GM19395 (cell line): ENCODE data around the gene SLC25A26.
A peak's percentile ranks its signal among the peaks of the same experiment; 100 is the strongest.
"Not testable (repeated sequence)": the region's sequence is repeated elsewhere in the genome, so short reads cannot be mapped to it uniquely, and the experiment has no call there.

Experiments used
- ATAC-seq: cut with Tn5 transposase; IDR thresholded peaks from one replicate; pipeline ENCODE4 v1.9.1; 2021; ENCODE audit warnings: mild to moderate bottlenecking, moderate library complexity; ENCODE audit not compliant: unreplicated experiment

Gene SLC25A26

DNA sequence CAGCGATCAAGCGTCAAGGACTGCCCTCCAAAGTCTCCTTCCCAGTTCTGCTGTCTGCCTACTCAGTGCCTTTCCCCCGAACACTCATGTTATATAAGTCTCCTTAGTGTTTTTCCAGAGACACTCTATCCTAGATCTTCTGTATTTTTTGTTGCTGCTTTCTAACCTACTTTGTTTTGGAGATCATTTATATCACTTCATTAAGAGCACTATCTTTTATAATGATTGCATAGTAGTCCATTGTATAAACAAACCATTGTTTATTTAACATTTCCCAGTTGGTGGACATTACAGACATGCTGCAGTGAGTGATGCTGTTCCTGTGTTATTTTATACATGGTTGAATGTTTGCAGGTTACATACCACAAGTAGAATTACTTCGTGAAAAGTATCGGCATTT, 47.1 kb downstream of the SLC25A26 start:
- no peak for ATAC-seq

DNA sequence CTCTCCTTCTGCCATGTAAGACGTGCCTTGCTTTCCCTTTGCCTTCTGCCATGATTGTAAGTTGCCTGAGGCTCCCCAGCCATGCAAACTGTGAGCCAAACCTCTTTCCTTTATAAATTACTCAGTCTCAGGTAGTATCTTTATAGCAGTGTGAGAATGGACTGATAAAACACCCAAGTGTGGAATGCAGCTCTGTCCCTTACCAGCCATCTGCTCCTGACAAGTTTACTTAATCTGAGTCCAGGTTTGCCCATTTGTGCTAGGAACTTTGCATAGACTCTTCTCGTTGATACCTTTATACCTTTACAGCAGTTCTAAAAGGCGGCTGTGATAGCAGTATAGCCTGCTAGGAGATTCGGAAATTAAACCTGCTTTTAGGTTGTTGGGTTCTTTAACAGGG, 48.1 kb downstream of the SLC25A26 start:
- no peak for ATAC-seq

DNA sequence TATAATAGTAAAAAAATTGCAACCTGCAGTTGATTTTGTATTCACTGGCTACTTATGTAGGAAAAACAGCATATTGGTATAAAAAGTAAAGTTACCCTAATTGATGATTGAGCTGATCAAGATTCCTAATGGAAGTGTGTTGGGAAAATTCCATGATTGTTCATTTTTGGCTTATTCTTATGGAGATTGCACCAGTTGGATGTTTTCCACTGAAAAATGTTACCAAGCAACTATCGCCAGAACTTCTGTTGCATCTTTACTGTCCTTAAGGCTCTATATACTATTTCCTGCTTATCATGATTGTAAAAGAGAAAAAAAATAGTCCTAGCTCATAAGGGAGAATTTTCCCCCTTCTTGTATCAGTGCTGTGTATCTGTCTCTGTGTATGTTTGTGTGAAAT, 48.6 kb downstream of the SLC25A26 start:
- ATAC-seq = no peak

DNA sequence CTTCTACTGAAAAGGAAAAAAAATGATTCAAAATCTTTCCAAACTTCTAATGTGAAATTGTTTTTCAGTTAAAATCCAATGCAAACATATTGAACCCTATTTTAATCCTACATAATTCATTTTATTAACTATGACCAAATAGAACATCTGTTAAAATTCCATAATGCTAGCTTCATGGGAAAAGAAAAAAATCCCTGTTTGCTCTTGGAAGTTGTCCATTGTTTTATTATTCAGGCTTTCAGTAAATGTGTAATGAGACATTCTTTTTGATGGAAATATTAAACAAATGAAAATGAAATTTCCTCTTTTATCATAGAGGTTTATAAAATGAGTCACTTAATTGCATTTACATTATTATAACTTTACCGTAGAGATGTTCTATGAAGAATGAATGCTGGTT, 49.5 kb downstream of the SLC25A26 start:
- ATAC-seq = no peak

DNA sequence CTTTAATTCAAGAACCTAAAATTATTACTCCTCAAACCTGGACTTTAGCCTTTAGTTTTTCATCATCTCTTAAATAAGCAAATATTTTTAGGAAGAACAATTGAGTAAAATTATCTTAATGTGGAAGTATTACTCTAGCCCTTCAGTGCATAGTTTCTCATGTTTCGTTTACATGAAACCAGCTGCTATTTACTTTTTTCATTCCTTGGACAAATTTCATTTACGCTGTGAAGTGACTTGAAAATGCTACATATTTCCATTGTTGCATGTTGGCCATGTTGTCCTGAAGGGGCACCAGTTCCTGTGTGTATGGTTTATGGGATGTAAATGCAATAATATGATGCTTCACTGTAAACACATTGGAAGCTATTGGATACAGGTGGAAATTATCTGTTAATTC, 49.9 kb downstream of the SLC25A26 start:
- ATAC-seq = no peak

DNA sequence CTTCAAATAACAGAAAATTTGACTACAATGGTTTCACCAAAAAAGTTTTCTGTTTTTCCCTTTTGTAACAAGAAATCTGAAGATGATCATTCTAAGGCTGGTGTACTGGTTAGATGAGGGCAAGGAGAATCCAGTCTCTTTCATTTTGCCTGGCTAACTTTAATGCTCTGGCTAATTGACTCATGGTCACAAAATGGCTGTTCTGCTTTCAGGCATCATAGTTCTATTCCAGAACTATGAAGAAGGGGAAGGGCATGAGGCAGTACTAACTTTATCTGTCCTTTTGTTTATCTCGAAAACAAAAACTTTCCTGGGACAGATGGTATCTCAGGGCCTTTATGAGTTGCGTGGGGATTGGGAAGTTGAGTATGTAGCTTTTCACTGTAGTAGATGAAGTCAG, 50.4 kb downstream of the SLC25A26 start:
- no peak for ATAC-seq

DNA sequence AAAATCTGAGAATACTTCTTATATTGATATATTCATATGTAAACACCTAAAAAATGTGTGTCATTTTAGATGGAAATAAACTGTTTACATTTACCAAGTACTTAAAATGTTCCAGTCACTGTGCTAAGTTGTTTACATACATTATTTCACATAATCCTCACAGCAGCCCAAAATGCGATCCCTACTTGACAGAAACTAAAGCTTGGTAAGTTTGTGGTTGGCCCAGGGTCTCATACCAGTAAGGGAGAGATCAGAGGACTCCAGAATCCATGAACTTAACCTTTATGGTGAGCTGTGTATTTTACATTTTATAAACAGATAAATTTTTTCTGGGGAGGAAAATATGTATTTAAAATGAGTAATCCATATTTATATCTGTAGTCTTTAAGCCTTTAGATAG, 51.2 kb downstream of the SLC25A26 start:
- no peak for ATAC-seq

DNA sequence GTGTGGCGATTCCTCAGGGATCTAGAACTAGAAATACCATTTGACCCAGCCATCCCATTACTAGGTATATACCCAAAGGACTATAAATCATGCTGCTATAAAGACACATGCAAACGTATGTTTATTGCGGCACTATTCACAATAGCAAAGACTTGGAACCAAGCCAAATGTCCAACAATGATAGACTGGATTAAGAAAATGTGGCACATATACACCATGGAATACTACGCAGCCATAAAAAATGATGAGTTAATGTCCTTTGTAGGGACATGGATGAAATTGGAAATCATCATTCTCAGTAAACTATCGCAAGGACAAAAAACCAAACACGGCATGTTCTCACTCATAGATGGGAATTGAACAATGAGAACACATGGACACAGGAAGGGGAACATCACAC, 54.0 kb downstream of the SLC25A26 start:
- not testable (repeated sequence) for ATAC-seq

DNA sequence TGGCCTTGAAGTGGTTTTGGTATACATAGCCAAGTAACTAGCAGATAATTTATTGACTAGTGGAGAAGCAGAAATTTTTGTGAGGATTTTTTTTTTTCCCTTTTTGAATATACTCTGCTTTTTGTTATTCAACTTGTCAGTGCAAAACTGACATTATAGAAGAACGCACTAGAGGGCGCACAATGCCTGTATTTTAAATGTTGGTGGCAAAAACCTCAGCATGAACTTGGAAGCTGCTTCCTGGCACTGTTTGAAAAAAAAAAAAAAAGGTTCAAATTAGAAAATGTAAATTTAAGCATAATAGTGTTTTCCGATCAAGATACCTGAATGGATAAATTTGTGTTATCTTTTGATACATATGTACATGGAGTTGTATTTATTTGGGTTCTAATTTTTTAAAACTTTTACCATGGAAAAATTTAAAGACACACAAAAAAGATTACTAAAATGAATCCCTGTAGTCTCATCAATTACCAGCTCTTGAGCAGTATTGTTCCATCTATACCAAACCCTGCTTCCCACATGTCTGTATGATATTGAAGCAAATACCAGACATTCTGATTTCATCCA, 56.0 kb downstream of the SLC25A26 start:
- peak; percentile 62 for ATAC-seq

DNA sequence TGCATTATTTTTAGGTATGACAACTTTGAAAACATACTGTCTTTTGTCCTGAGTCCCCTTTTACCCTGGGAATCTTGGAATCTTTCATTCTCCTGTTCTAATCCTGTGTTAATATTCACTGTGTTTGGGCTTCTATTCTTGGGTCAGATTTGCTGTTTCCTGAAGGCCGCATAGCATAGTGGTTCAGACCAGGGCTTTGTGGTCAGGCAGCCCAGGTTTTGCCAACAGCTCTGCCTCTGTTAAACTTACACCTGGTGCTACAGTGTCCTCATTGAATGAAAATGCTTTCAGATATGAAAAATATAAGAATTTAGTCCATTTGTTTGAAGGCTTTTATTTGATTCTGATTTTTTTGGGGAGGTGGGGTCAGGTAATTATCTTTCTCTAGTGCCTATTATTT, 58.4 kb downstream of the SLC25A26 start:
- ATAC-seq = no peak

DNA sequence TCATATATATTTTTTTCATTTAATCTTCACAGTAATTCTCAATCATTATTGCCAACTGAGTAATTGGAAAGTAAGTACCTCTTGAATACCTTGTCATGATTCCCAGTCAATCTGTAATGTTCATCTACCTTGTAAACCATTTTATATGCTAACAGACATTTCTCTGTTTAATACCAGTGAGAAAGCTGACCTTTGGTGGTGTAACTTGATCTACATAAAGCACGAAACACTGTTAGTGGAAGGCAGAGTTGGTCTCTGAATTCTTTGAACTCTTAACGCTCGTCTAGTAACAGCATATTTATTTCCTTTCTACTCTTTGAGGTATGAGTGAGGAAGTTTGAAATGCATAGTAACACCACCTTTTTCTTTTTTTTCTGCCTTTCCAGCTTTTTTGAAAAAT, 59.5 kb downstream of the SLC25A26 start:
- no peak for ATAC-seq

DNA sequence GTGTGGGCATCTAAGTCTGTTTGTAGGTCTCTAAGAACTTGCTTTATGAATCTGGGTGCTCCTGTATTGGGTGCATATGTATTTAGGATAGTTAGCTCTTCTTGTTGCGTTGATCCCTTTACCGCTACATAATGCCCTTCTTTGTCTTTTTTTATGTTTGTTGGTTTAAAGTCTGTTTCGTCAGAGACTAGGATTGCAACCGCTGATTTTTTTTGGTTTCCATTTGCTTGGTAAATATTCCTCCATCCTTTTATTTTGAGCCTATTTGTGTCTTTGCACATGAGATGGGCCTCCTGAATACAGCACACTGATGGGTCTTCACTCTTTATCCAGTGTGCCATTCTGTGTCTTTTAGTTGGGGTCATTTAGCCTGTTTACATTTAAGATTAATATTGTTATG, 71.1 kb downstream of the SLC25A26 start:
- not testable (repeated sequence) for ATAC-seq

DNA sequence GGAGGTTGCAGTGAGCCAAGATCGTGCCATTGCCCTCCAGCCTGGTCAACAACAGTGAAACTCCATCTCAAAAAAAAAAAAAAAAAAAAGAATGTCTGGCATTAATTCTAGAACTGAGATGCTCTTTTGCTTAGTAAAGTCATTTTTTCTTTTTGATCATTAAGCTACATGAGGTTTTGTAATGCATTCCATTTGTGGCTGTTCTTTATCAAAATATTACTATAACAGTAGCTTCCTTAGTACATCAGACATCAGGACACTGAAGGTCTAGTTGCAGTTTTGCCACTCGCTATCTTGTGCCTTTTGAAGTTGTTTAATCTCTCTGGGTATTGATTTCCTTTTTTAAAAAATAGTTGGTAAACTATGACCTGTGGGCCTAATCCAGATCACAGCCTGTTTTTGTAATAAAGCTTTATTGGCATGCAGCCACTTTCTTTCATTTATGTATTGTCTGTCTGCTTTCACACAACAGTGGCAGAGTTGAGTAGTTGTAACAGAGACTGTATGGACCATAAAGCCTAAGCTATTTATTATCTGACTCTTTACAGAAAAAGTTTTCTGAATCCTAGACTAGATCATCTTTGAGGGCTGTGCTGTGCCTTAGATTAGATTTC, 76.6 kb downstream of the SLC25A26 start:
- ATAC-seq = no peak

DNA sequence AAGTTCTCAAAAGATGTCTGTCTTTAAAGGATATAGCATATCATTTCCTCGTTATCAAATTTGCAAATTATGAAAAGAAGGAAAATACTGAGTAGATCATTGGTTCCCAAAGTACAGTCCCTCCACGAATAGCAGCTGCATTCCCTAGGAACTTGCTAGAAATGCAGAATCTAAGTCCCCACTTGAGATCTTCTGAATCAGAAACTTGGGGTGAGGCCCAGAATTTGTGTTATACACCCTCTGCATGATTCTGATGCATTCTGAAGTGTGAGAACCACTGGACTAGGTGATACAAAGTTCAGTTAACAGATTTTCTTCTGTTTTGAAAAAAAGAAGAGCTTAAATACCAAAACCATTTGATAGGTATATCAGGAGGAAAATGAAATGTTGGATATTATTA, 77.1 kb downstream of the SLC25A26 start:
- no peak for ATAC-seq

DNA sequence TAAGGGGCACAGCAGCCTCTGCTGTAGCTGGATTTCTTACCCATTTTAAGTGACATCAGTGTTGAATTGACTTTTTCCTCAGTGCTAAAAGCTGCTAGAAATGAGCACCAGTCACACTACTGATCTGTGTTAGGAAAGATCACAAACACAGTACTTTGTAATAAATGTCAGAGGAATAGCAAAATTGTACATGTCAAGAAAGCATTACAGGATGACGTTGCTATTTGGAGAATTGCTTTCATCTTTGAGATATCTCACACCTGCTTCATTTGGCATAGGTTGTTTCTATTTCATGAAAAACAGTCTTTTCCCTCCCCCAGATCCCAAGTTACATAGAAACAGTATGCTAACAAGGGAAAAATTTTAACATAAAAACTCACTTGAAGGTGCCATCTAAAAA, 77.8 kb downstream of the SLC25A26 start:
- no peak for ATAC-seq

DNA sequence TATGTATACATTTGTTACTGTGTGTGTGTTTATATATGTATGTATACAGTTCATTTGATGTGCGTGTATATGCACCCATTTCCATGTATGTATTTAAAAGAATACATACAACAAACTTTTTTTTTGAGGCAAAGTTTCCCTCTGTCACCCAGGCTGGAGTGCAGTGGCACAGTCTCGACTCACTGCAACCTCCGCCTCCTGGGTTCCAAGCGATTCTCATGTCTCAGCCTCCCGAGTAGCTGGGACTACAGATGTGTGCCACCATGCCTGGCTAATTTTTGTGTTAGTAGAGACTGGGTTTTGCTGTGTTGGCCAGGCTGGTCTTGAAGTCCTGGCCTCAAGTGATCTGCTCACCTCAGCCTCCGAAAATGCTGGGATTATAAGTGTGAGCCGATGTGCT, 78.3 kb downstream of the SLC25A26 start:
- ATAC-seq = not testable (repeated sequence)

DNA sequence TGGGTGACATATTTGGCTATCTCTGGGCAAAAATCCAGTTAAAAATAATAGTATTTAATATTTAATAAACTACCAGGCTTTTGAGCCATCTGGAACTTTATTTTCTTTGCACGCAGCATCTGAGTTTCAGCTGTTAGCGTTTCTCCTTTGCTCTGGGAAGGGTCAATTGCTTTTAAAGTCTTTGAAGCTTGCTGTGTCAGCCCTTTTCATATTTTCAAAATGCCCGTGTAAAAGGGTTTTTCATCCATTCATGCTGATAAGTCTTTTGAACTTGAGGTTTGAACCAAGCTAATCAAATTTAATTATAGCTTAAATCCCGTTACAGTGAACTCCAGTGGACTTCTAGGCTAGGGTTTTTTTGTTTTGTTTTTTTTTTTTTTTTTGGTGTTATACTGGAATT, 79.1 kb downstream of the SLC25A26 start:
- ATAC-seq = no peak

DNA sequence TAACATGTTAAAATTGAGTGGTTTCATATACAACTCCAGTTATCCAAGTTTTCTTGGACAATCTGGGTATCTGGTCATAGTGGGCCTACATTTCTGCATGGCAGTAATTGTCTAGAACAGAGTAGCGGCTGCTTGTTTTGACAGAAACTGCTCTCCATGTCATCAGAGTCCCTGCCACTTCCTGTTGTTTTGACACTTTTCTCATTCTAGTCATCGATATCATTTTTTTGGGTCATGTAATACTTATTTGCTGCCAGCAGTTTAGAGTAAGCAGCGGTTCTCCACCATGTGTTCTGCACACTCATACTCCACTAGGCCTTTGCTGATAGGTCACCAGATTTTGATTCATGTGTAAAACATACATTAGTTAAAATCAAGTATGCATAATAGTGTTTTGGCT, 81.5 kb downstream of the SLC25A26 start:
- ATAC-seq = peak; percentile 58

DNA sequence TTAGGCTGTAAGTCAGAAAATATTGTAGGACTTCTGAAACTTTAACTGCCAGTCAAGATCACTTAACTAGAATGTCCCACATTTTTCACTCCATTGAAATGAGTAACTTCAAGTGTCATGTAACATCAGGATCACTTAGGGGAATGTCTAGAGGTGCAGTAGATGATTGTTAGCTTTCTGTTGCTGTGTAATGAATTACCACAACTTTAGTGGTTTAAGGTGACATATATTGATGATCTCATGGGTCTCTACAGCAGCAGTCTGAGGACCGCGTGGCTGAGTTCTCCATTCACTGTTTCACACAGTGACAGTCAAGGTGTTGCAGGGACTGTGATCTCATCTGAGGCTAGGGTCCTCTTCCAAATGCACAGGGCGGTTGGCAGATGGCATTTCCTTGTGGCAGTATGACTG, 82.7 kb downstream of the SLC25A26 start:
- ATAC-seq = peak; percentile 83

DNA sequence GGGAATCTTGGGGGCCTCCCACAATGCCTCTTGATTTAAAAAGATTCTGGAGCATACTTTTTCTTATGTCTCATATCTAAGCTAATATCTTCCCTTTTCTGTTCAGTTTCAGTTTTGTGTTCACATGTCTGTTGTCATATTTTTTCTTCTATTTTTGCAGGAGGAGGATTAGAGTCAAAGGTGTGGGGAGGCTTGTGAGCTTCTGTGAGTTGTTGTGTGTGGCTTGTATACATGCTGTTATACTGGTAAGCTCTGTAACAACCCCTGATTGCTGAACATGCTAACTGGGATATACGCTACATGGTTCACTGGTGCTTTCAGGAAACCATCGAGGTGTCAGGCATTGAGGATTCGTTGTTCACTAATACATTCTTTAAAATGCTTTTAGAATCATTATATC, 83.5 kb downstream of the SLC25A26 start:
- no peak for ATAC-seq

DNA sequence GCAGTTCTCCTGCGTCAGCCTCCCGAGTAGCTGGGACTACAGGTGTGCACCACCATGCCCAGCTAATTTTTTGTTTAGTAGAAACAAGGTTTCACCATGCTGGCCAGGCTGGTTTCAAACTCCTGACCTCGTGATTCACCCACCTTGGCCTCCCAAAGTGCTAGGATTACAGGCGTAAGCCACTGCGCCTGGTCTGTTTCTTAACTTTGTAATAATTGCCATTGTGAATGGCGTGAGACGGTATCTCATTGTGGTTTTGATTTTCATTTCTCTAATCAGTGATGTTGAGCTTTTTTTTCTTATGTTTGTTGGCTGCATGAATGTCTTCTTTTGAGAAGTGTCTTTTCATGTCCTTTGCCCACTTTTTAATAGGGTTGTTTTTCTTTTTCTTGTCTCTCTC, 85.3 kb downstream of the SLC25A26 start:
- ATAC-seq = not testable (repeated sequence)

DNA sequence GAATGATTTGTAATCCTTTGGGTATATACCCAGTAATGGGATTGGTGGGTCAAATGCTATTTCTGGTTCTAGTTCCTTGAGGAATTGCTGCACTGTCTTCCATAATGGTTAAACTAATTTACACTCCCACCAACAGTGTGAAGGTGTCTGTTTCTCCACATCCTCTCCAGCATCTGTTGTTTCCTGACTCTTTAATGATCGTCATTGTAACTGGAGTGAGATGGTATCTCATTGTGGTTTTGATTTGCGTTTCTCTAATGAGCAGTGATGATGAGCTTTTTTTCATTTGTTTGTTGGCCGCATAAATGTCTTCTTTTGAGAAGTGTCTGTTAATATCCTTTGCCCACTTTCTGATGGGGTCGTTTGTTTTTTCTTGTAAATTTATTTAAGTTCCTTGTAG, 86.2 kb downstream of the SLC25A26 start:
- ATAC-seq = not testable (repeated sequence)

DNA sequence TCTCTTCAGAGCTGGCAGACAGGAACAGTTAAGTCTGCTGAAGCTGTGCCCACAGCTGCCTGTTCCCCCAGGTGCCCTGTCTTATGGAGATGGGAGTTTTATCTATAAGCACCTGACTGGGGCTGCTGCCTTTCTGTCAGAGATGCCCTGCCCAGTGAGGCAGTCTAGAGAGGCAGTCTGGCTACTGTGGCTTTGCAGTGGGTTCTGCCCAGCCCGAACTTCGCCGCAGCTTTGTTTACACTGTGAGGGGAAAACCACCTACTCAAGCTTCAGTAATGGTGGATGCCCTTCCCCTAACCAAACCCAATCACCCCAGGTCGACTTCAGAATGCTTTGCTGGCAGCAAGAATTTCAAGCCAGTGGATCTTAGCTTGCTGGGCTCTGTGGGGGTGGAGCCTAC, 91.2 kb downstream of the SLC25A26 start:
- no peak for ATAC-seq
